Breast epithelium (tissue), 3 donors: ENCODE measurements around the gene RAD51D.

ENCODE experiments used
- CTCF ChIP-seq, 3 donors: fragments of 450-650 bp; IDR thresholded peaks; one replicate each; pipeline ENCODE4 v1.5.1; 2016 to 2017; ENCODE audit warnings: antibody characterized with exemption in 3 of 3, mild to moderate bottlenecking in 3 of 3, moderate library complexity in 3 of 3
- POLR2A ChIP-seq: fragments of 450-650 bp; IDR thresholded peaks from one replicate; pipeline ENCODE4 v1.6.1; 2016; ENCODE audit warnings: antibody characterized with exemption, mild to moderate bottlenecking, moderate library complexity

- no peak for TF ChIP-seq POLR2A
- no peak for TF ChIP-seq CTCF (IDR thresholded peaks at IDR 0.05)
Observed at GRCh38 chr17:35079547-35080423, 39.9 kb downstream of the RAD51D start.
